DOHH2 (cell line): ENCODE measurements around the gene ACOX3.

Experiments used
- CTCF ChIP-seq: fragments of 200-600 bp; sonication (generic); IDR thresholded peaks from one replicate; pipeline ENCODE4 v1.5.1; 2014; ENCODE audit warnings: antibody characterized with exemption, mild to moderate bottlenecking, low read depth, low read length; ENCODE audit not compliant: poor library complexity, severe bottlenecking
- EZH2phosphoT487 ChIP-seq: fragments of 200-600 bp; sonication (generic); IDR thresholded peaks from 2 replicates; pipeline ENCODE4 v1.6.1; 2017; ENCODE audit warnings: borderline replicate concordance, mild to moderate bottlenecking, antibody characterized with exemption, low read length, moderate library complexity, mixed read lengths

DNA sequence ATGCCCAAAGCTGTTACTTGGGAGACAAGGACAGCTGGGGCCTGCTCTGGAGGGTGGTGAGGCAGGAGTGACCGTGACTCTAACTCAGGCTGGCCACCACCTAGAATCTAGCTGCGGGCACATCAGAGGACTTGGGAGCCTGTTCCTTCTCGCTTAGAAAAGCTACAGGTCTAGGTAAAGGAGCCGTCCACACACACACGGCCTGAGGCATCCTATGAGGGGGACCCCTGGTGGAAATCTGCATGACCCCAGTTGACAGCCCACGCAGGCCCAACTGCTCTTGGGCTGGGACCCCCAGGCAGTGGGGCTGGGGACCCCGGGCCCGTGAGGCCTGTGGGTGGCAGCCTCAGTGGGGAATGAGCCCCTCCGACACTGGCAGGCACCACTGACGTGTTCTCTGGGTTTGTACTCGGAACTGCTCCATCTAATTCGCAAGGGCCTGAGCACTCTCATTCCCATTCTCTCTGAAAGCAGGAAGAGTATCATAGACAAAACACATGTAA, 75.6 kb downstream of the ACOX3 start:
- TF ChIP-seq CTCF (no peak), EZH2phosphoT487 (no peak)
